ENCODE results near the gene SULT1B1.
"Not testable (repeated sequence)": the region's sequence is repeated elsewhere in the genome, so short reads cannot be mapped to it uniquely, and the experiment has no call there.

The SULT1B1 gene

GRCh38 chr4:69760455-69760854 is at the start of gene SULT1B1:
Gene SULT1B1, minus strand, starts transcription at chr4:69760620. Its CDS starts 5,403 bp downstream, at chr4:69755217.
- no peak for DNase-seq

- DNase-seq: no peak
Measured at GRCh38 chr4:69800599-69800998, 40.2 kb upstream of the SULT1B1 start.

GRCh38 chr4:69799337-69799736 is 38.9 kb upstream of the SULT1B1 start:
- DNase-seq: no peak

- DNase-seq: no peak
Measured at GRCh38 chr4:69793732-69794131, 33.3 kb upstream of the SULT1B1 start.

DNA sequence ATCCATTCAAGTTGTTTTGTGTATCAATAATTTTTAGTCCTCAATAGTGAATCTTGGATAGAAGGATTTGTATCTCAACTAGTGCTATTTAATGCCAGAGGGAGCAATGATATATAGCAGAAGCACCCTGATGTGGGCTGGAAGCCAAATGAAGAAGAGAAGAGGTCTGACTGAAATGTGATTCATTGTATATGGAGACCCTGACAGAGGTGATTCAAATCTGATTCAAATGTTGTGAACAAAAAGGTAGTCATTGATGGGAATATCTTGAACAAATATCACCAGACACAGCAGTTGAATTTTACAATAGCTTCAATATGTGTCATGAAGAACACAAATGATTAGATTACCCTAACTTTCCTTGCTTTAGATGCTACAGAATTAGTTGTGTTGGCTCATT is 27.5 kb upstream of the SULT1B1 start:
- no peak for DNase-seq

DNA sequence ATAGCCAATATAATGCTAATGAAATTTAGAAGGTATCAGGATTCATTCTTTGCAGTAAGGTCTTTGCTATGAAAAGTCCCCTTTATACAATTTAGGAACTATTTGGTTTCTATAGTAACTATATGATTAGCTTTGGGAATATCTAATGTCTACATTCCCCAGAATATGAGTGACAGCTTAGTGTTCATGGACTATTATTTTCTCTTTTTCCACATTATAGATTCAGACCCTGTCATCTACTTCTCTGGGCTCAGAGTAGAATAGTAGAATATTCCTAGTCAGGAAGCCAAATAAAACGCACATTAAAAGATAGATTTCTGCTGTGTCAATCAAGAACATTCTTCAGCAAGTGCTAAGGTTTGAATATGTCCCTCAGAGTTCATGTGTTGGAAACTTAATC is 26.1 kb upstream of the SULT1B1 start:
- no peak for DNase-seq

GRCh38 chr4:69785211-69785831 is 24.9 kb upstream of the SULT1B1 start:
- no peak for DNase-seq

DNA sequence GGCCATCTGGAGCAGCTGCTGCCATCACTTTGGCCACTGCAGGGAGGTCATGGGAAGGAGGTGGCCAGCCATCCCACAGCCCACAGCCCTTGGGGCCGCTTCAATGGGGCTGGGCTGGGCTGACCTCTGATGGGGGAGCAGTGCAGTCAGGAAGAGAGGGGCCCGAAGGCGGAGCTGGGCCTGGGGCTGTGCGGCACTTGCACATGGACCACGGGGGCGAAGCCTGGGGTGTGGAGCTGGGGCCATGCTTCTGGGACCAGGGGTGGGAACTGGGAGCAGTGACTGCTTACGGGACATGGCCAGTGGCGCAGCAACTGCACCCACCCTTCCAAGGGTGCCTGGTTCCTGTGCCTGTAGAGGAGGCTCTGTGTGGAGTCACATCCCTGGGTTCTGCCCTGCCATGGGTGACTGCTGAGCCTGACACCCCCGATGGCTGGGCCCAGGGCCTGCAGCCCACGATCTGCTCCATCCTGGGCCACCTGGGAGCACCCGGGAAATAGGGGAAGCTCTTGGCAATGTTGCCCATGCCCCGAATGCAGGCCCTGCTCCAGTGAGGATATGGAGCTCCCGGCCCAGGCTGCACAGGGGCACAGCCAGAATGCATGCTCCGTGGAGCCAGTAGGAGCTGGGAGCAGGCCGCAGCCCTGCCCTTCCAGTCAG is 22.4 kb upstream of the SULT1B1 start:
- DNase-seq: no peak

GRCh38 chr4:69781458-69782418 is 21.3 kb upstream of the SULT1B1 start:
- no peak for DNase-seq

DNA sequence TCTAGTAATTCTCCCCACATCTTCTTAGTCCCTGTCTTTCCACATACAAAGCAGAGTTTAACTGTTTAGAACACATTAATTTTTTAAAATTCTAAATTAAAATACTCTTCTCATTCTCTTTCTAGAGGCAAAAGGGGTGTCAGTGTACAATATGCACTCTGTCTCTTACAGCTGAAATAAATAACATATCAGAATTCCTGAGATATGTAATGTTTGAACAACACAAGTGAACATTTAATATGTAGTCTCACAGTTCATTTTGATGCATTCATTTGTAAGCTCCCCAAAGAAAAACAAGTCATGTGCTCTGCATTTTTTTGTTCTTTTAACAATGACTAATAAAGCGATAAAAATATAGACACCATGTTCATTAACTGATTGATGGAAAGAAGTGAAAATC is 19.7 kb upstream of the SULT1B1 start:
- DNase-seq: no peak

- no peak for DNase-seq
Measured at GRCh38 chr4:69776696-69777095, 16.3 kb upstream of the SULT1B1 start.

- DNase-seq: no peak
Measured at GRCh38 chr4:69775321-69775867, 15.0 kb upstream of the SULT1B1 start.

GRCh38 chr4:69773484-69773883 is 13.1 kb upstream of the SULT1B1 start:
- no peak for DNase-seq

DNA sequence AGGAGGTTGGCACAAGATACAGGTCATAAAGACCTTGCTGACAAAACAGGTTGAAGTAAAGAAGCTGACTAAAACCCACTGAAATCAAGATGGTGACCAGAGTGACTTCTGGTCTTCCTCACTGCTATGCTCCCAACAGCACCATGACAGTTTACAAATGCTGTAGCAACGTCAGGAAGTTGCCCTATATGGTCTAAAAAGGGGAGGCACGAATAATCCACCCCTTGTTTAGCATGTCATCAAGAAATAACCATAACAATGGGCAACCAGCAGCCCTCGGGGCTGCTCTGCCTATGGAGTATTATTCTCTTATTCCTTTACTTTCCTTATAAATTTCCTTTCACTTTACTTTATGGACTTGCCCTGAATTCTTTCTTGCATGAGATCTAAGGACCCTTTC is 8.1 kb upstream of the SULT1B1 start:
- not testable (repeated sequence) for DNase-seq

DNA sequence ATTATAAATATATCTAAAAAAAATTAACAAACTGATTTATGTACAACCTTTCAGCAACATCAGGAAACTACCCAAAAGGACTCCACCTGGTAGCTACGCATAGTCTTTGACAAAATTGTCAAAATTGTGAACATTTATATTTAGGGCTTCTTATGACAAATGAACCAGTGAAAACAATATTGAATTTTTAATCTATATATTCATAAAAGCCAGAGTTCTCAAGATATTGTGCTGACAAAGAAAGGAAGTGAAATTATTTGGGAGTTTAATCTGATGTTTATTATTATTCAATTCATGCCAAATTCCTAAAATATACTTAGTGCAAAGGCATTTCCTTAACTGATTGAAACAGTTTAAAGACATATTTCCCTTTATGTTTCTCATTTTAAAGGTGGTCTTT is 5.3 kb upstream of the SULT1B1 start:
- DNase-seq: no peak

DNA sequence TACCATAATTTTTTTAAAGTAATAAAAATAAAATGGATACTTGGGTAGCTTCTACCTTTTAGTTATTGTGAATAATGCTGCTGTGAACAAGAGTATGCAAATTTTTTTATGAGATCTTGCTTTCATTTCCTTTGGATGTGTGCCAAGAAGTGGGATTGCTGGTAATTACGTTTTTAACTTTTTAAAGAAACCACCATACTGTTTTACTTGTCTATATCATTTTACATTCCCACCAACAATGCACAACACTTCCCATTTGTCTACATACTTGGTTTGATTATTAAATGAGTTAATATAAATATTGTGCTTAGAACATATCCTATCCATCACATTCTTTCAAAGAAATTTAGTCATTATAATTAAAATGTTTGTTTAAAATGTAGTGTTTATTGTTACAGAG is 3.9 kb upstream of the SULT1B1 start:
- no peak for DNase-seq

DNA sequence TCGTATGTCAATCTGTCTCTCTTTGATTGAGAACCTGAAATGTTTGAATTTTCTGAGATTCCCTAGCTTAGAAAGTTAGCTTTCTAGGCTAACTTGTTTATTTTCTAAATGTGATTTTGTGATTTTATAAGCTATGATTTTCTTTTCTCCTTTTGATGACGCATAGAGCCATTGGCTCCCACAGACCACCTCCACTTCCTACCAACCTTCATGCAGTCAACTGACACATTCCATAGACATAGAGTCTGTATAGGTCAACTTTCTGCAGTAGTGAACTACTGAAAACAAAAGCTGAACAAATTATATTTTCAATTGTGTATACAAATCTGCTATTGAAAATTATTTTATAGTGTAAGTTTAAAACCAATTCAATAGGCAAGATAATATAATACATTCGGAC is 2.8 kb upstream of the SULT1B1 start:
- no peak for DNase-seq

- no peak for DNase-seq
Measured at GRCh38 chr4:69759189-69759604, 1.2 kb downstream of the SULT1B1 start.

DNA sequence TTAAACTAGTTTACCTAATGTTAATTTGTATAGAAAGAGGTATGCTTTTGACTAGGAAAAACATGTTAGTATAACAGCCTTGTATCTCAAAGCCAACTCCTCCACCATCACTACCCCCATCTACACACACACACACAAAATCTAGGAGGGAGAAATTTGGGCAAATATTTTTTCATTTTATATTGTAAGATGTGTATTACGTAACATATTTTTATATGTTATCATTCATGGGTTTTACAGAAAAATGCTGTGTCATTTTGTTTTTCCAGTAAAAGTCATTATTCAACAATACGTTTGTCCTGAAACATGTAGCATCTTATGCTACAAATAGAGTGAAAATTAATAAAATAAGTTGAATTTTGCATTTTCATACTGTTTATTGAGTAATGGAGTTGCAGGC is 3.0 kb downstream of the SULT1B1 start:
- DNase-seq: no peak

DNA sequence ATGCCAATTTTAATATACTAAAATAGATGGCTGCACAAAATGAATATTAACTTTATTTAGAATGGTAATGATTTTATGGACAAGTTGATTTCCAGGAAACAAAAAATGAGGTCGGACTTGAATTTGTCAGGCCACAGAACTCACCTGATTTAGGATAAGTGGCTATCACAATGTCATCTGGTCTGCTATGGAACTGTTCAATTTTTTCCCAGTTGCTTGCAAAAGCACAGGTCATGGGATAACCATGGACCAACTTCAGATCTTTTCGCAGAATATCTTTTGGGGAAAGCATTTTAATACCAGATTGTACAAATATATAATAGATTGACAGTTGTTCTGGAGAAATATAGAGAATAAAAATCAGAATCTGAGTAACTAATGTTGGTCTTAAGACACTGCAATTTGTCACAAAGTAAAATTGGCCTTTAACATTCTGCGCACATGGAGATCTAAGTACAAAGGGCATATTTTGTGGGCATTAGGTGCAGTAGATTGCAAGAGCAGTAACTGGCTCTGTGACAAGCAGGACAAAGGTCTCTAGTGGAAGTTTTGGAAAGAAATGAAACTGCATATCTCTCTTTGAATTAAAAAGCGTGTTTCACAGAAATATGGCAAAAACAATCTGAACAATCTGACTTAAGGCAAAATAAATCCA is 5.4 kb downstream of the SULT1B1 start:
- no peak for DNase-seq

- DNase-seq: no peak
Measured at GRCh38 chr4:69753686-69754085, 6.7 kb downstream of the SULT1B1 start.

DNA sequence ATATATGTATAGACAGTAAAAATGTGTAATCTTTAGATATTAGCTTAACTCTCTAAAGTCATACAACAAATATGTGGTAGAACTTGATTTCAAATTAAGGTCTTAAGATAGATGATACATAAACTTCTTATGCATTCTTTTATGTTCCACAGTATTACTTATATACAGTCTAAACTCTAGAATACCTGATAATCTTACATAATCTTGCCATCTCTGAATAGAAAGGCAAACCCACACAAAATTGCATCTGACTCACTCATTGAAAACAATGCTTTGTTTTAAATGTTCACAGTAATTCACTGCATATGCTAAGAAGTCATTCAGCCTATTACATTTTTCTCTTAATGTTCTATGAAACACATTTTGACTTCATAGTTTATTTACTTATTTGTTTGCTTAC is 10.1 kb downstream of the SULT1B1 start:
- DNase-seq: no peak

DNA sequence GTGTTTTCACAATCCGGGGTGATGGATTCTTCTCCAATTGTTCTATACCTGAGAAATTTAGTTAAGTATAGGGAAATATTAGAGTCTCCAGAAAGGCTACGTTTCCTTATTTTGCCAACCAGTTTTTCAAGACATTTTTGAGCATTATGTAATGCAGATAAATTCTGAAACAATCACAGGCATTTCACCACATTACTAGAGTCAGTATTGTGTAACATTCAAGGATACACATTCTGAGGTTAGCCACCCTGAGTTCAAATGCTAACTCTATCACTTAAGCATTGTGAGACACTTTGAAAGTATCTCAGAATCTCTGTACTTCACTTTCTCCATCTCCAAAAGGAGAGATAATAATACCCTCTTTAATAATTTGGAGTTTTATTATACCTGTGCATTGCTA is 10.6 kb downstream of the SULT1B1 start:
- no peak for DNase-seq
